ENCODE data around the gene LY86.

Gene LY86

DNA sequence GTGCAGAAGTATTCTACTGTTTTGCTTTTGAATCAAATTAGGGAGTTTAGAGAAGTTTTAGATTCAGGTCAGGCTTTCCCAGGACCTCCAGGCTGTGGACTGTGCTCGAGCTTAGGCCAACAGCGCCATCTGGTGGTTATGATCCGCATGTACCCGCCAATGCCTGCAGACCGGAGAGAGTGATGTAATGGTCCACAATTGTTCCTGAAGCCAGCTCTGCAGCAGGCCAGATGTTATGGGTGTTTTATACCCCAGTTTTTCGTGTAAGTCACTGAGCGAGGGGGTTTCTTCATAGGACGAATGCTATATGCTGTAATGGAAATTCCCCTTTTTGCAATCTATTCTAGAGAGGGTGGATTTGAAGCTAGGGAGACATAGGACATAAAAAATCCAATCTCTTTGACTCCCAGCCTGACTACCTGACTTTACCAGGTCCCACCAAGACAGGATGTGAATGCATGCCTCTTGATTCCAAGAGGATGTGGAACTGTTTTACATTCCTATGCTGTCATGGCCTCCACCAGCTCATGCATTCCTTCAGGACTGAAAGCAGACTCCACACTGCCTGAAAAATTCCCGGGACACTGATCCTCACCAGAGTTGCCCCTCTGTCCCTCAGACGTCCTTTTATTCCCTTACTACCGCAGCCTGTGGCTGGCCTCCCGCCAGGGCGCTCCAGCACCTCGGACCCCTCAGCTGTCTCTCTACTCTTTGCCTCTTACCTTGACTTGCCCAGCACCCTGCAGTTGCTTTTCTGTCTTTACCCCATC lies 41.2 kb upstream of the LY86 start:
- H3K4me2 ChIP-seq (ENCODE audit: low read depth, low read length, poor library complexity, severe bottlenecking) = peak overlapping the region; percentile 39
- no peak overlapping the region for H3K27ac ChIP-seq (ENCODE audit: low read depth, low read length)
- H4K20me1 ChIP-seq (ENCODE audit: low read depth, low read length) = no peaks in the 10 kb centered on the region
- H3K27me3 ChIP-seq (ENCODE audit: low read length) = no peaks in the 10 kb centered on the region
- peak overlapping the region; percentile 46 for H2AFZ ChIP-seq (ENCODE audit: low read depth, low read length, severe bottlenecking)
- H3F3A ChIP-seq (ENCODE audit: insufficient read depth) = no peaks in the 10 kb centered on the region
- no peak overlapping the region for H3K9ac ChIP-seq (ENCODE audit: low read length)
- no peaks in the 10 kb centered on the region for H3K79me2 ChIP-seq (ENCODE audit: insufficient read depth, low read length)
- H3K9me3 ChIP-seq (ENCODE audit: insufficient read depth, low read length) = peaks cover 4% of the 10 kb centered on the region; the same call in 1 of the 2 replicates
- no peaks in the 10 kb centered on the region for H3K36me3 ChIP-seq (ENCODE audit: low read length)
- H3K9me2 ChIP-seq (replicated peaks; ENCODE audit: insufficient read depth, low read length) = no peaks in the 10 kb centered on the region
- no peak overlapping the region for H3K4me3 ChIP-seq (ENCODE audit: insufficient read depth, low read length, poor library complexity, severe bottlenecking)
- TF ChIP-seq, protein P1, sequence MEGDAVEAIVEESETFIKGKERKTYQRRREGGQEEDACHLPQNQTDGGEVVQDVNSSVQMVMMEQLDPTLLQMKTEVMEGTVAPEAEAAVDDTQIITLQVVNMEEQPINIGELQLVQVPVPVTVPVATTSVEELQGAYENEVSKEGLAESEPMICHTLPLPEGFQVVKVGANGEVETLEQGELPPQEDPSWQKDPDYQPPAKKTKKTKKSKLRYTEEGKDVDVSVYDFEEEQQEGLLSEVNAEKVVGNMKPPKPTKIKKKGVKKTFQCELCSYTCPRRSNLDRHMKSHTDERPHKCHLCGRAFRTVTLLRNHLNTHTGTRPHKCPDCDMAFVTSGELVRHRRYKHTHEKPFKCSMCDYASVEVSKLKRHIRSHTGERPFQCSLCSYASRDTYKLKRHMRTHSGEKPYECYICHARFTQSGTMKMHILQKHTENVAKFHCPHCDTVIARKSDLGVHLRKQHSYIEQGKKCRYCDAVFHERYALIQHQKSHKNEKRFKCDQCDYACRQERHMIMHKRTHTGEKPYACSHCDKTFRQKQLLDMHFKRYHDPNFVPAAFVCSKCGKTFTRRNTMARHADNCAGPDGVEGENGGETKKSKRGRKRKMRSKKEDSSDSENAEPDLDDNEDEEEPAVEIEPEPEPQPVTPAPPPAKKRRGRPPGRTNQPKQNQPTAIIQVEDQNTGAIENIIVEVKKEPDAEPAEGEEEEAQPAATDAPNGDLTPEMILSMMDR (IDR thresholded peaks at IDR 0.05; ENCODE audit: insufficient read depth, low read length, poor library complexity, severe bottlenecking) = peak; percentile 99
- TF ChIP-seq EZH2phosphoT487 (conservative IDR thresholded peaks at IDR 0.05; ENCODE audit: low read length) = no peak

DNA sequence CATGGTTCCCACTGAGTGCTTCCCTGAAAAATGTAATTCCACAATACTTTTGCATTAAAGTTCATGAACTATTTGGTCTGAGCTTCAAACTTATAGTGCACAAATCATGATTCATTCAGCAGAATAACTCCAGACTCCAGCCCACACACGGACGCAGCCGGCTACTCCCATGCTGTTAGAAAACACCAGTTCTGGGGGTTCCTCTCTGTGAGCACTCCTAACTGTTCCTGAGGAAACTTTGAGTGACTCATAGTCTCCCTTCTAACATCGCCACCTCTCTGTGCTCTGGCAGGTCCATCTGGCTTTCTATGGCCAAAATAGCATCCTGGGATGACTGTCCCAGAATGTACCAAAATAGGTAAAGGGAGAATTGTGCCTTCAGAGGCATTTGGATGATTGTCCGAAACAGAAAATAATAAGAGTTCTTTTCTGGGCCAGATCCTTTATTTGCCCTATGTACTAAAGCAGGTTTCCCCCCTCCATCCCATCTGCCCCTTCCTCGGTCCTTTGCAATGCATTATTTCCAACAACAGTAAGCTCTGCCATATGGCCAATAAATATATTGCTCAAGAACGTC lies 32.3 kb upstream of the LY86 start:
- no peaks in the 10 kb centered on the region for H3F3A ChIP-seq (ENCODE audit: insufficient read depth)
- H3K79me2 ChIP-seq (ENCODE audit: insufficient read depth, low read length) = no peaks in the 10 kb centered on the region
- no peak overlapping the region for H3K27ac ChIP-seq (ENCODE audit: low read depth, low read length)
- H2AFZ ChIP-seq (ENCODE audit: low read depth, low read length, severe bottlenecking) = no peak overlapping the region
- no peak overlapping the region for H3K9ac ChIP-seq (ENCODE audit: low read length)
- no peak overlapping the region for H3K4me2 ChIP-seq (ENCODE audit: low read depth, low read length, poor library complexity, severe bottlenecking)
- H3K9me3 ChIP-seq (ENCODE audit: insufficient read depth, low read length) = no peaks in the 10 kb centered on the region
- TF ChIP-seq, protein P1 (IDR thresholded peaks at IDR 0.05; ENCODE audit: insufficient read depth, low read length, poor library complexity, severe bottlenecking) = no peak
- TF ChIP-seq EZH2phosphoT487 (conservative IDR thresholded peaks at IDR 0.05; ENCODE audit: low read length) = no peak
- no peak overlapping the region for H3K4me3 ChIP-seq (ENCODE audit: insufficient read depth, low read length, poor library complexity, severe bottlenecking)
- H3K36me3 ChIP-seq (ENCODE audit: low read length) = no peaks in the 10 kb centered on the region
- H3K27me3 ChIP-seq (ENCODE audit: low read length) = no peaks in the 10 kb centered on the region
- no peaks in the 10 kb centered on the region for H3K9me2 ChIP-seq (replicated peaks; ENCODE audit: insufficient read depth, low read length)
- no peaks in the 10 kb centered on the region for H4K20me1 ChIP-seq (ENCODE audit: low read depth, low read length)

DNA sequence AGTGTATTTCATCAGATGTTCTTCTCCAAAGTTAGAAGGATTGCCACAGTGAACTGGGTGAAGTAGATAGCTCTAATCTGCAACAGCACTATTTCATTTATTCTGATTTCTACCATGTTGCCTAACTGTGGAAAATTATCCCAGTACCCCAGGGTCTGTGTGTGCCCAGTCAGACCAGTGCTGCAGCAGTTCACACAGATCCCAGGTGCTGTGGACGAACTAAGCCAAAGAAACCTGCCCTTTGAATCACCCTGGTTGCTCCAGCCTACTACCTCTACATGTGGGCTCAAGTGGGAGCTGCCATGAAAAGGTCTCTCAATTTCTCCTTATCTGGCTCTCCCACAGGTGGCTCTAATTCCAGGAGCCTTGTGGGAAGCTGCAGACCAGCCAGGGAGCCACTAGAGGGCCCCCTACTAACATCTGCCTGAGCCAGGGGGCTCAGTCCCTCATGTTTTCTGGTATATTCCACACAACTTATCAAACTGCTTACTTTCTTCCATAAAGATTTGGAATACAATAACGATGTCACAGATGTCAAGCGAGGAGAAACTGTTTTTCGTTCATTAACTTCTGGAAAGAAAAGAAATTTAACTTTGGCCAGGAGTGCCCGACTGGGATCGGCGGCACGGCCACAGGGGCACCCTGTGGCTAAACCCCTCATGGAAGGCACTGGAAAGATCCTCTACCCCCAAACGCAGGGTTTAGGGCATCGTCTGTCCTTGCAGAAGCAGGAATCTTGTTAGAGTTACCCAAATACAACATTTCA lies 31.6 kb upstream of the LY86 start:
- Histone ChIP-seq H2AFZ (ENCODE audit: low read depth, low read length, severe bottlenecking) (no peak overlapping the region), H3K9me3 (ENCODE audit: insufficient read depth, low read length) (no peaks in the 10 kb centered on the region), H3K27me3 (ENCODE audit: low read length) (no peaks in the 10 kb centered on the region), H3K36me3 (ENCODE audit: low read length) (no peaks in the 10 kb centered on the region), H3K27ac (ENCODE audit: low read depth, low read length) (no peak overlapping the region), H3F3A (ENCODE audit: insufficient read depth) (no peaks in the 10 kb centered on the region), H3K79me2 (ENCODE audit: insufficient read depth, low read length) (no peaks in the 10 kb centered on the region), H3K4me3 (ENCODE audit: insufficient read depth, low read length, poor library complexity, severe bottlenecking) (no peak overlapping the region), H4K20me1 (ENCODE audit: low read depth, low read length) (no peaks in the 10 kb centered on the region), H3K9ac (ENCODE audit: low read length) (no peak overlapping the region), H3K9me2 (replicated peaks; ENCODE audit: insufficient read depth, low read length) (no peaks in the 10 kb centered on the region), H3K4me2 (ENCODE audit: low read depth, low read length, poor library complexity, severe bottlenecking) (no peak overlapping the region)
- no peak for TF ChIP-seq EZH2phosphoT487 (conservative IDR thresholded peaks at IDR 0.05; ENCODE audit: low read length)
- TF ChIP-seq, protein P1 (IDR thresholded peaks at IDR 0.05; ENCODE audit: insufficient read depth, low read length, poor library complexity, severe bottlenecking) = peak; percentile 100

All from SU-DHL-6 (cell line).